ENCODE measurements around the gene SCN8A. TPM values are rescaled to one million over a fixed set of nuclear protein-coding genes. Genes with fewer than 3 reads are reported as not detected.
"Not testable (repeated sequence)": the region's sequence is repeated elsewhere in the genome, so short reads cannot be mapped to it uniquely, and the experiment has no call there.

The SCN8A gene
- total and polyA plus RNA-seq, 2 donors (not counting 3 experiments of a cell fraction or from before 2014, with no cell fraction given), result 9.4 to 20.4 TPM

- H3K27ac ChIP-seq (ENCODE audit: insufficient read depth, low read depth, low read length), result no peak overlapping the region
- H3K27me3 ChIP-seq (ENCODE audit: control insufficient read depth in 2 of 2, insufficient read depth in 2 of 2, low read length in 2 of 2), result peaks cover 3 to 5% of the 10 kb centered on the region in 2 experiments
- intact Hi-C loops (cut with micrococcal nuclease) (no loop called here), dilution Hi-C loops (cut with MboI; ENCODE audit: extremely low pct_ligation_motif_present, low sequenced_read_pairs) (no loop called here)
- H3K9me1 ChIP-seq (replicated peaks; ENCODE audit: control insufficient read depth, extremely low read depth, insufficient read depth, low read length), result no peaks in the 10 kb centered on the region
- no peak overlapping the region for H3K4me2 ChIP-seq (ENCODE audit: insufficient read depth, low read length)
- FAIRE-seq (no peak), DNase-seq (ENCODE audit: low read depth, low spot score) (no peak)
- no peaks in the 10 kb centered on the region for H4K20me1 ChIP-seq (replicated peaks; ENCODE audit: control insufficient read depth, extremely low read depth, insufficient read depth, low read length)
- no peaks in the 10 kb centered on the region for H3K36me3 ChIP-seq (ENCODE audit: control insufficient read depth in 2 of 2, extremely low read depth in 1 of 2, insufficient read depth in 2 of 2, low read length in 2 of 2)
- no peak overlapping the region for H2AFZ ChIP-seq (ENCODE audit: low read depth, low read length)
- POLR2A ChIA-PET, result interaction anchor here (0.7 kb wide), 1 partner anchor 422 kb away, joined by 8 read pairs; no protein-coding TSS in a partner anchor
- no peaks in the 10 kb centered on the region for H3K79me2 ChIP-seq (ENCODE audit: control insufficient read depth, insufficient read depth, low read length)
- no peak overlapping the region for H3K9ac ChIP-seq (replicated peaks; ENCODE audit: extremely low read depth, insufficient read depth, low read length)
- H3K4me1 ChIP-seq (ENCODE audit: control insufficient read depth, extremely low read depth, insufficient read depth, low read length), result peaks cover 13% of the 10 kb centered on the region
- no peak overlapping the region for H3K4me3 ChIP-seq (replicated peaks in 1 of 3; ENCODE audit: insufficient read depth in 1 of 3, low read depth in 1 of 3, low read length in 3 of 3)
- TF ChIP-seq EZH2 (IDR thresholded peaks at IDR 0.05; ENCODE audit: borderline replicate concordance, low read depth, low read length, severe bottlenecking), result no peak
- no TSS peak for BruUV-seq (replicated peaks)
- H3K9me3 ChIP-seq (replicated peaks; ENCODE audit: control insufficient read depth, insufficient read depth, low read length), result no peaks in the 10 kb centered on the region
- CTCF ChIA-PET, result interaction anchor here (0.7 to 2.1 kb wide), 4 partner anchors 15 to 406 kb away, joined by 3 to 15 read pairs (median 4); a partner anchor contains a TSS
Observed at GRCh38 chr12:51829641-51830040, 238.6 kb downstream of the SCN8A start.

GRCh38 chr12:51831817-51832216 lies 240.8 kb downstream of the SCN8A start:
- H3K27me3 ChIP-seq (ENCODE audit: control insufficient read depth in 2 of 2, insufficient read depth in 2 of 2, low read length in 2 of 2); H3K4me2 ChIP-seq (ENCODE audit: insufficient read depth, low read length); H3K9me3 ChIP-seq (replicated peaks; ENCODE audit: control insufficient read depth, insufficient read depth, low read length); H3K9ac ChIP-seq (replicated peaks; ENCODE audit: extremely low read depth, insufficient read depth, low read length); H3K27ac ChIP-seq (ENCODE audit: insufficient read depth, low read depth, low read length); FAIRE-seq; H3K79me2 ChIP-seq (ENCODE audit: control insufficient read depth, insufficient read depth, low read length); intact Hi-C loops (cut with micrococcal nuclease); H3K4me3 ChIP-seq (replicated peaks in 1 of 3; ENCODE audit: insufficient read depth in 1 of 3, low read depth in 1 of 3, low read length in 3 of 3); H3K36me3 ChIP-seq (ENCODE audit: control insufficient read depth in 2 of 2, extremely low read depth in 1 of 2, insufficient read depth in 2 of 2, low read length in 2 of 2); POLR2A ChIA-PET; H4K20me1 ChIP-seq (replicated peaks; ENCODE audit: control insufficient read depth, extremely low read depth, insufficient read depth, low read length); dilution Hi-C loops (cut with MboI; ENCODE audit: extremely low pct_ligation_motif_present, low sequenced_read_pairs); H3K9me1 ChIP-seq (replicated peaks; ENCODE audit: control insufficient read depth, extremely low read depth, insufficient read depth, low read length); H2AFZ ChIP-seq (ENCODE audit: low read depth, low read length); BruUV-seq (replicated peaks); DNase-seq (ENCODE audit: low read depth, low spot score): not testable (repeated sequence)
- H3K4me1 ChIP-seq (ENCODE audit: control insufficient read depth, extremely low read depth, insufficient read depth, low read length), result peaks cover 13% of the 10 kb centered on the region
- CTCF ChIA-PET, result interaction anchor here (0.8 to 2.3 kb wide), 6 partner anchors 8 to 411 kb away, joined by 3 to 18 read pairs (median 5); no protein-coding TSS in a partner anchor

Data from endothelial cell of umbilical vein (primary cell).